ENCODE data around the gene KCNIP3.

DNA sequence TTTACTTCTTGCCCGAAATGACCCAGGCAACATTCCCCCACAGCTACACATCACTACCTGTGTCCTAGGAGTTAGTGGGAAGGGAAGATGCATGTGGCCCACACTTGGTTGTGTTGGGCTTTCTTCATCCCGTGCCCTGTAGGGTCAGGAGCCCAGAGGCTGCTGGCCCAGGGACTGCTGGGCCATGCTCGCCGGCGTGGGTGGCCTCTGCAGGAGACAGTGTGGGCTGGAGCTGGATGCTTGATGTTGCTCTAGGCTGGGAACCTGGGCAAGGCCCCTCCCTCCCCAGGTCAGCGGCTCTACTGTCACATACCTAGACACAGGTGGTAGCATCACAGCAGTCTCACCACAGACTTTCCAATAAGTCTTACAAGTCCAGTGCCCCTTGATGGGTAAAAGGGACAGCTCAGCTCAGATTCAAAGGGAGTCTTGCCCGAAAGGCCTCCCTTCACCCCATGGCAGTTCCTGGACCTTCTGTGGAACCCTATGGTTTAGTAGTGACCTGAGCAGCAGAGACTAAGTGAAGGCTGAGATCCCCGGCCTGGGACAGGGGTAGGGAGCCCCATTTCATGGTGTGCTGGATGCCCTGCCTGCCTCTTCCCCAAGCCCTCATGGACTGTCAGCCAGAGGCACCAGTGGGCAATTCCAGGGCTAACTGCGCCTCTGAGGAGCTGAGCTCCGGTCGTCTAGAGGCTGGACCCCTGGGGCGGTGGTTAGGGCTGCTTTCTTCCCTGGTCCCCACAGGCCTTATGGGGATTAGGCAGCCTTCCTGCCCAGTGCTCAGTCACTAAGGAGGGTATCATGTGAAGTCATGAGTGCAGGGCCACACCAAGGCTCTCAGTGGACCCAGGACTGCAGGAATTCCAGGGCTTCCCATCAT, 59.9 kb downstream of the KCNIP3 start:
- no peak for TF ChIP-seq EZH2 (IDR thresholded peaks at IDR 0.05; ENCODE audit: borderline replicate concordance, low read depth, low read length, severe bottlenecking)
- TF ChIP-seq, protein P1, sequence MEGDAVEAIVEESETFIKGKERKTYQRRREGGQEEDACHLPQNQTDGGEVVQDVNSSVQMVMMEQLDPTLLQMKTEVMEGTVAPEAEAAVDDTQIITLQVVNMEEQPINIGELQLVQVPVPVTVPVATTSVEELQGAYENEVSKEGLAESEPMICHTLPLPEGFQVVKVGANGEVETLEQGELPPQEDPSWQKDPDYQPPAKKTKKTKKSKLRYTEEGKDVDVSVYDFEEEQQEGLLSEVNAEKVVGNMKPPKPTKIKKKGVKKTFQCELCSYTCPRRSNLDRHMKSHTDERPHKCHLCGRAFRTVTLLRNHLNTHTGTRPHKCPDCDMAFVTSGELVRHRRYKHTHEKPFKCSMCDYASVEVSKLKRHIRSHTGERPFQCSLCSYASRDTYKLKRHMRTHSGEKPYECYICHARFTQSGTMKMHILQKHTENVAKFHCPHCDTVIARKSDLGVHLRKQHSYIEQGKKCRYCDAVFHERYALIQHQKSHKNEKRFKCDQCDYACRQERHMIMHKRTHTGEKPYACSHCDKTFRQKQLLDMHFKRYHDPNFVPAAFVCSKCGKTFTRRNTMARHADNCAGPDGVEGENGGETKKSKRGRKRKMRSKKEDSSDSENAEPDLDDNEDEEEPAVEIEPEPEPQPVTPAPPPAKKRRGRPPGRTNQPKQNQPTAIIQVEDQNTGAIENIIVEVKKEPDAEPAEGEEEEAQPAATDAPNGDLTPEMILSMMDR (IDR thresholded peaks at IDR 0.05; ENCODE audit: borderline replicate concordance, extremely low read depth, low read length, poor library complexity, severe bottlenecking) = no peak
